Astrocyte (in vitro differentiated cells and primary cell): Measurements from ENCODE around the gene CPE.

Source experiments
- CTCF ChIP-seq: IDR thresholded peaks from 2 replicates; pipeline ENCODE4 v1.5.1; 2011; ENCODE audit warnings: low read depth, mild to moderate bottlenecking, inconsistent platforms, low read length, moderate library complexity; ENCODE audit not compliant: insufficient read depth
- EZH2 ChIP-seq: IDR thresholded peaks from 2 replicates; pipeline ENCODE4 v1.6.1; 2012; ENCODE audit warnings: mild to moderate bottlenecking, low read length, inconsistent platforms; ENCODE audit not compliant: insufficient read depth

GRCh38 chr4:165347647-165348569 is 30.9 kb upstream of the CPE start:
- TF ChIP-seq CTCF: no peak
- TF ChIP-seq EZH2: no peak
